ENCODE data around the gene ILF2. TPM values are rescaled to one million over a fixed set of nuclear protein-coding genes. Genes with fewer than 3 reads are reported as not detected.

The ILF2 gene
- total and polyA plus RNA-seq, 2 of the 13 experiments (the other 11 are each of a cell fraction or from before 2014, with no cell fraction given), result 292 to 366 TPM

- TF ChIP-seq ZBED4 (CRISPR knock-in tag; IDR thresholded peaks at IDR 0.05; ENCODE audit: borderline replicate concordance), result 0 out of 2 replicates have a peak, but pooled peaks have one; percentile 35
- TF ChIP-seq ZBTB14 (CRISPR knock-in tag; IDR thresholded peaks at IDR 0.05), result no peak
- no peak for TF ChIP-seq NFATC3 (CRISPR knock-in tag; IDR thresholded peaks at IDR 0.05)
- TF ChIP-seq PRDM4 (CRISPR knock-in tag; IDR thresholded peaks at IDR 0.05; ENCODE audit: borderline replicate concordance), result no peak
- TF ChIP-seq IRF2 (CRISPR knock-in tag; IDR thresholded peaks at IDR 0.05), result peak; percentile 77
- peak; percentile 77 for TF ChIP-seq ATF7 (IDR thresholded peaks at IDR 0.05)
- TF ChIP-seq ATF7 (CRISPR knock-in tag; IDR thresholded peaks at IDR 0.05), result peak; percentile 88
- no peak for TF ChIP-seq ZSCAN20 (CRISPR knock-in tag; IDR thresholded peaks at IDR 0.05; ENCODE audit: borderline replicate concordance)
- TF ChIP-seq ZBTB43 (CRISPR knock-in tag; conservative IDR thresholded peaks at IDR 0.05), result peak; percentile 53; the same call in 1 of the 2 replicates
- 0 out of 2 replicates have a peak, but pooled peaks have one; percentile 58 for TF ChIP-seq PCBP1 (IDR thresholded peaks at IDR 0.05; ENCODE audit: borderline replicate concordance, low read depth, low read length)
- peak; percentile 80 for TF ChIP-seq HNRNPL (IDR thresholded peaks at IDR 0.05; ENCODE audit: low read depth, low read length)
- TF ChIP-seq NFE2L2 (IDR thresholded peaks at IDR 0.05; ENCODE audit: low read length), result no peak
- 0 out of 2 replicates have a peak, but pooled peaks have one; percentile 45 for TF ChIP-seq ZNF232 (CRISPR knock-in tag; IDR thresholded peaks at IDR 0.05; ENCODE audit: borderline replicate concordance)
- no peak; the same call in 1 of the 2 replicates for TF ChIP-seq ZNF264 (CRISPR knock-in tag; IDR thresholded peaks at IDR 0.05)
- peak; percentile 31; the same call in 1 of the 2 replicates for TF ChIP-seq NFYC (CRISPR knock-in tag; IDR thresholded peaks at IDR 0.05)
- peak; percentile 26 for TF ChIP-seq NFYB (CRISPR knock-in tag; IDR thresholded peaks at IDR 0.05)
- TF ChIP-seq ZBTB7B (CRISPR knock-in tag; IDR thresholded peaks at IDR 0.05), result 0 out of 2 replicates have a peak, but pooled peaks have one; percentile 20
- peak; percentile 76; the same call in 1 of the 2 replicates for TF ChIP-seq KDM5A (IDR thresholded peaks at IDR 0.05; ENCODE audit: borderline replicate concordance, low read length)
These were observed 36.8 kb downstream of the ILF2 start, which contains the start of gene CHTOP (continued) for GRCh38 chr1:153633754-153634665.
